Measurements from ENCODE around the gene BCL2L13.

Gene BCL2L13

GRCh38 chr22:17724678-17725499 lies 86.3 kb downstream of the BCL2L13 start:
- no peak overlapping the region for H3K4me3 ChIP-seq (ENCODE audit: control insufficient read depth, low read depth, low read length)
- TF ChIP-seq CTCF (conservative IDR thresholded peaks at IDR 0.05; ENCODE audit: control insufficient read depth, insufficient read depth, low read depth, low read length): no peak
- no peak for DNase-seq (ENCODE audit: low read depth)

DNA sequence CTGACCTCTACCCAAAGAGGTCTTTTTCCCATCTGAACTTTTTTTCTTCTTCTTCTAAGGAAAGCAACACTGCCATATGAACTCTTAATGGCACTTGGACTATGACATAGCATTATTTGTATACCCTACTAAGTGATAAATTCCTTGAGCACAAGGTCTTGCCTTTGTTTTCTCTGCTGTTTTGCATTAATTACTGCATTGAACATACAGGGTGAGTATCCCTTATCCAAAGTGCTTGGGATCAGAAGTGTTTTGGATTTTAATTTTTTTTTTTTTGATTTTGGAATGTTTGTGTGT lies 86.9 kb downstream of the BCL2L13 start:
- no peak for DNase-seq (ENCODE audit: low read depth)
- no peak overlapping the region for H3K4me3 ChIP-seq (ENCODE audit: control insufficient read depth, low read depth, low read length)
- TF ChIP-seq CTCF (conservative IDR thresholded peaks at IDR 0.05; ENCODE audit: control insufficient read depth, insufficient read depth, low read depth, low read length): no peak

- no peak overlapping the region for H3K4me3 ChIP-seq (ENCODE audit: control insufficient read depth, low read depth, low read length)
- DNase-seq (ENCODE audit: low read depth): no peak
Measured at GRCh38 chr22:17726006-17726927, 87.7 kb downstream of the BCL2L13 start.

DNA sequence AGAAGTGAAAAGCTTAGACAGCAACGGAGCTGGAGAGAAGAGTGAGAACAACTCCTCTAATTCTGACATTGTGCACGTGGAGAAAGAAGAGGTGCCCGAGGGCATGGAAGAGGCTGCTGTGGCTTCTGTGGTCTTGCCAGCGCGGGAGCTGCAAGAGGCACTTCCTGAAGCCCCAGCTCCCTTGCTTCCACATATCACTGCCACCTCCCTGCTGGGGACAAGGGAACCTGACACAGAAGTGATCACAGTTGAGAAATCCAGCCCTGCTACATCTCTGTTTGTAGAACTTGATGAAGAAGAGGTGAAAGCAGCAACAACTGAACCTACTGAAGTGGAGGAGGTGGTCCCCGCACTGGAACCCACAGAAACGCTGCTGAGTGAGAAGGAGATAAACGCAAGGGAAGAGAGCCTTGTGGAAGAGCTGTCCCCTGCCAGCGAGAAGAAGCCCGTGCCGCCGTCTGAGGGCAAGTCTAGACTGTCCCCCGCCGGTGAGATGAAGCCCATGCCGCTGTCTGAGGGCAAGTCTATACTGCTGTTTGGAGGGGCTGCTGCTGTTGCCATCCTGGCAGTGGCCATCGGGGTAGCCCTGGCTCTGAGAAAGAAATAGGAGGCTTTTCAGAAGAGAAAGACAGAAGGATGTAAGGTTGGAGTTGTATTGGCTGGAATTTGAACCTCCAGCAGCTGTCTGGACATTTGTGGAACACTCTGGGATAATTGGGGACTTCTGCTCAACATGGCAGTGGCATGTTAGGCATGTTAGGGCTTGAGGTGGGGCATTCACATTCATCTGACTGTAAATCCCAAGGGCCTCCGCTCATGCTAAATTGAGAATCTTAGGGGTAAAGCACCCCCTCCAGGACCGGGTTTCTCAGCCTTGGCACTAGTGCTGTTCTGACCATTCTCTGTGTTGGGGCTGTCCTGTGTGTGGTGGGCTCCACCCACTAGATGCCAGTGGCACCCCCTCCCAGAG lies 88.7 kb downstream of the BCL2L13 start:
- TF ChIP-seq CTCF (conservative IDR thresholded peaks at IDR 0.05; ENCODE audit: control insufficient read depth, insufficient read depth, low read depth, low read length): no peak
- DNase-seq (ENCODE audit: low read depth): no peak
- no peak overlapping the region for H3K4me3 ChIP-seq (ENCODE audit: control insufficient read depth, low read depth, low read length)

More at GRCh38 chr22:17726006-17726927, 87.7 kb downstream of the BCL2L13 start:
- no peak for TF ChIP-seq CTCF (conservative IDR thresholded peaks at IDR 0.05; ENCODE audit: control insufficient read depth, insufficient read depth, low read depth, low read length)

DNA sequence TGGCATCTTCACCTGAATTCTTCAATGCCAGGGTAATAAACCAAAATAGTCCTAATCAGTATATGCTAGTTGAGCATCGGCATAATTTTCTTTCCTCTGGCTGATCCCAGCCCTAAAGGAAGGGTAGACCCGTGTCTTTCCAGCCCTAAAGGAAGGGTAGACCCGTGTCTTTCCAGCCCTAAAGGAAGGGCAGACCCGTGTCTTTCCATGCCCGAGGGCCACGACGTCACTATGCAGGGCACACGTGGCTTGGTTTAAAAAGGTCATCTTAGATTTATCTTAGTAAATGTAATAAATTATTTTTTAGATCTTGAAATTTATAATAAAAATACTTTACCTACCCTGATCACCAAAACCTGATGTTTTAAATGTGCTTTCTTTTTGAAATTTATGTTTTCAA lies 90.2 kb downstream of the BCL2L13 start:
- TF ChIP-seq CTCF (conservative IDR thresholded peaks at IDR 0.05; ENCODE audit: control insufficient read depth, insufficient read depth, low read depth, low read length): no peak
- H3K4me3 ChIP-seq (ENCODE audit: control insufficient read depth, low read depth, low read length): no peak overlapping the region
- no peak for DNase-seq (ENCODE audit: low read depth)

DNA sequence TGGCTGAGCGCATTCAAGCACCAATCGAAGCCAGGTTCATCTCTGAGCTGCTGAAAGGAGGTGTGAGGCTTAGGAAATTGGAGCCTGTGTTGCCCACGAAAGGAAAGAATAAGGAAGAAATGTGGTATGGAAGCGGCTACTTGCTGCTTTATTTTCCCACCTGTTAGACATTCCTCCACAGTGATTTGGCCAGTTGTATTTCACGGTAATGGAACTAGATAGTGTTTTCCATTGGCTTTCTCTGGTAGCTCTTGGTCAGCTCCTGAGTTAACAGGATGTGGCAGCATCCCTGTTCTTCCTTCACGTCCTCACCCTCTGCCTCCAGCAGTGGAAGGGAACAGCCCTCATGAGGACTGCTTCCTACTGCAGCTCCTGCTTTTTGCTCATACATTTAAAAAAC lies 91.0 kb downstream of the BCL2L13 start:
- TF ChIP-seq CTCF (conservative IDR thresholded peaks at IDR 0.05; ENCODE audit: control insufficient read depth, insufficient read depth, low read depth, low read length): no peak
- no peak for DNase-seq (ENCODE audit: low read depth)
- no peak overlapping the region for H3K4me3 ChIP-seq (ENCODE audit: control insufficient read depth, low read depth, low read length)
